SK-N-SH treated with all-trans-retinoic acid at 6 μM for 48 hours (cell line): Measurements from ENCODE around the gene LRRC4B.

Source experiments
- ATAC-seq: fragments of 200-7000 bp; cut with Tn5 transposase; 3 replicates; pipeline ENCODE4 v1.9.1; 2020; ENCODE audit warnings: mild to moderate bottlenecking, moderate library complexity
- ARNTL ChIP-seq: fragments of 450-650 bp; formaldehyde crosslinking; IDR thresholded peaks from 2 replicates; pipeline ENCODE4 v1.5.0; 2020; ENCODE audit warnings: low read depth, mild to moderate bottlenecking, moderate library complexity, borderline replicate concordance
- BACH2 ChIP-seq: fragments of 250-450 bp; sonication (Bioruptor Pico); IDR thresholded peaks from 2 replicates; pipeline ENCODE4 v1.9.0; 2021; ENCODE audit warnings: mild to moderate bottlenecking, borderline replicate concordance
- CSDC2 ChIP-seq: fragments of 250-450 bp; sonication (Bioruptor Pico); IDR thresholded peaks from 2 replicates; pipeline ENCODE4 v1.5.0; 2020; ENCODE audit warnings: mild to moderate bottlenecking, moderate library complexity
- ESRRG ChIP-seq: fragments of 250-450 bp; sonication (Bioruptor Pico); IDR thresholded peaks from 2 replicates; pipeline ENCODE4 v1.6.1; 2021; ENCODE audit warnings: mild to moderate bottlenecking
- ISL1 ChIP-seq: fragments of 250-450 bp; sonication (Bioruptor Pico); IDR thresholded peaks from 2 replicates; pipeline ENCODE4 v2.1.2; 2022; ENCODE audit warnings: mild to moderate bottlenecking, moderate library complexity
- OSR1 ChIP-seq: fragments of 250-450 bp; sonication (Bioruptor Pico); IDR thresholded peaks from 2 replicates; pipeline ENCODE4 v1.8.0; 2022; ENCODE audit warnings: moderate library complexity, mild to moderate bottlenecking, inconsistent platforms
- SNAI2 ChIP-seq: fragments of 250-450 bp; sonication (Bioruptor Pico); IDR thresholded peaks from 2 replicates; pipeline ENCODE4 v1.5.0; 2020; ENCODE audit warnings: mild to moderate bottlenecking, moderate library complexity
- TCF4 ChIP-seq: fragments of 250-450 bp; sonication (Bioruptor Pico); IDR thresholded peaks from 2 replicates; pipeline ENCODE4 v1.8.0; 2021; ENCODE audit warnings: mild to moderate bottlenecking, moderate library complexity, borderline replicate concordance
- TOX ChIP-seq: fragments of 250-450 bp; sonication (Bioruptor Pico); IDR thresholded peaks from 2 replicates; pipeline ENCODE4 v1.8.0; 2021; ENCODE audit warnings: mild to moderate bottlenecking, moderate library complexity, borderline replicate concordance
- ZC3H10 ChIP-seq: fragments of 250-450 bp; sonication (Bioruptor Pico); IDR thresholded peaks from 2 replicates; pipeline ENCODE4 v1.5.1; 2021; ENCODE audit warnings: mild to moderate bottlenecking, moderate library complexity
- ZFP3 ChIP-seq: fragments of 250-450 bp; sonication (Bioruptor Pico); IDR thresholded peaks from 2 replicates; pipeline ENCODE4 v1.5.0; 2020; ENCODE audit warnings: mild to moderate bottlenecking, moderate library complexity
- ZFP30 ChIP-seq: fragments of 450-650 bp; formaldehyde crosslinking; IDR thresholded peaks from 2 replicates; pipeline ENCODE4 v1.5.0; 2022; ENCODE audit warnings: mild to moderate bottlenecking, moderate library complexity
- ZNF565 ChIP-seq: fragments of 450-650 bp; formaldehyde crosslinking; conservative IDR thresholded peaks from 2 replicates; pipeline ENCODE4 v1.5.0; 2020; ENCODE audit warnings: low read depth, mild to moderate bottlenecking, moderate library complexity
- ZNF70 ChIP-seq: fragments of 450-650 bp; formaldehyde crosslinking; IDR thresholded peaks from 2 replicates; pipeline ENCODE4 v1.5.0; 2020; ENCODE audit warnings: mild to moderate bottlenecking, moderate library complexity
- ZNF8 ChIP-seq: fragments of 450-650 bp; formaldehyde crosslinking; IDR thresholded peaks from 2 replicates; pipeline ENCODE4 v1.5.0; 2020; ENCODE audit warnings: mild to moderate bottlenecking, moderate library complexity
- TF ChIP-seq, protein P1 (sequence below): fragments of 250-450 bp; sonication (Bioruptor Pico); IDR thresholded peaks from 2 replicates; pipeline ENCODE4 v1.5.1; 2020; ENCODE audit warnings: low read depth, mild to moderate bottlenecking, moderate library complexity
- TF ChIP-seq, protein P2 (sequence below): fragments of 250-450 bp; sonication (Bioruptor Pico); IDR thresholded peaks from 2 replicates; pipeline ENCODE4 v1.8.0; 2020; ENCODE audit warnings: mild to moderate bottlenecking, moderate library complexity, borderline replicate concordance
- TF ChIP-seq, protein P3 (sequence below): fragments of 250-450 bp; sonication (Bioruptor Pico); IDR thresholded peaks from 2 replicates; pipeline ENCODE4 v1.5.1; 2021; ENCODE audit warnings: mild to moderate bottlenecking, moderate library complexity
- TF ChIP-seq, protein P4 (sequence below): fragments of 250-450 bp; sonication (Bioruptor Pico); IDR thresholded peaks from 2 replicates; pipeline ENCODE4 v1.5.0; 2020; ENCODE audit warnings: mild to moderate bottlenecking, moderate library complexity

Gene LRRC4B

DNA sequence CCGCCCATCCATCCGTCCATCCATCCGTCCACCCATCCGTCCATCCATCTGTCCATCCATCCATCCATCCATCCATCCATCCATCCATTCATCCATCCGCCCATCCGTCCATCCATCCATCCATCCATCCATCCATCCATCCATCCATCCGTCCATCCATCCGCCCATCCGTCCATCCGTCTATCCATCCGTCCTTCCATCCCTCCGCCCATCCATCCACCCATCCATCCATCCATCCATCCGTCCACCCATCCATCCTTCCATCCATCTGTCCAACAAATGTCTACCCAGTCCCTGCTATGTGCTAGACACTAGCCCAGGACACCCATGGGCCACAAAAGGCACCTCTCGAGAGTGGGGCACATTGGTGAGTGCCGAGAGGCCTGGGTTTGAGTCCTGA lies 15.7 kb downstream of the LRRC4B start:
- no peak for ATAC-seq
- TF ChIP-seq ZC3H10 (no peak), TOX (no peak)
- TF ChIP-seq, protein P1, sequence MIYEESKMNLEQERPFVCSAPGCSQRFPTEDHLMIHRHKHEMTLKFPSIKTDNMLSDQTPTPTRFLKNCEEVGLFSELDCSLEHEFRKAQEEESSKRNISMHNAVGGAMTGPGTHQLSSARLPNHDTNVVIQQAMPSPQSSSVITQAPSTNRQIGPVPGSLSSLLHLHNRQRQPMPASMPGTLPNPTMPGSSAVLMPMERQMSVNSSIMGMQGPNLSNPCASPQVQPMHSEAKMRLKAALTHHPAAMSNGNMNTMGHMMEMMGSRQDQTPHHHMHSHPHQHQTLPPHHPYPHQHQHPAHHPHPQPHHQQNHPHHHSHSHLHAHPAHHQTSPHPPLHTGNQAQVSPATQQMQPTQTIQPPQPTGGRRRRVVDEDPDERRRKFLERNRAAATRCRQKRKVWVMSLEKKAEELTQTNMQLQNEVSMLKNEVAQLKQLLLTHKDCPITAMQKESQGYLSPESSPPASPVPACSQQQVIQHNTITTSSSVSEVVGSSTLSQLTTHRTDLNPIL (CRISPR knock-in tag), result no peak

DNA sequence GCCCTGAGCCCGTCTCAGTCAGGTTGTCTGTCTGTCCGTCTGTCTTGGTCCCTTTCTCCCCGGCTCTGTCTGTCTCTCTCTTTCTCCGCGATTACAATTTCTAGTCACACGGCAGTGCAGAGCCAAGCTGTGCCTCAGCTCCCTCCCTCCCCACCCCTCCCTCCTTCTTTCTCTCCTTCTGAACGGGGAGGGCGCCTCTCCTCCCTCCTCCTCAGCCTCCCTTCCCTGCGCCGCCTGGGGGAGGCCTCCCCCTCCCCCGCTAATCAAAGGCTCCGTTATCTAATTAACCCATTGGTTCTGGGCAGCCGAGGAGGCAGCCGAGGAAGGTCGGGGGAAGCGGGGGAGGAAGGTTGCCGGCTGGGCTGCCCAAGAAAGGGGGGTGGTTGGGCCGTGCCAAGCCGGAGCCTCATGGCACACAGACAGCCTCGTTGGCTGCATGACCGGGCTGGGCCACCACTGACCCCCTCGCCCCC lies 16.5 kb downstream of the LRRC4B start:
- TF ChIP-seq ZNF565 (CRISPR knock-in tag), result no peak
- TF ChIP-seq, protein P2, sequence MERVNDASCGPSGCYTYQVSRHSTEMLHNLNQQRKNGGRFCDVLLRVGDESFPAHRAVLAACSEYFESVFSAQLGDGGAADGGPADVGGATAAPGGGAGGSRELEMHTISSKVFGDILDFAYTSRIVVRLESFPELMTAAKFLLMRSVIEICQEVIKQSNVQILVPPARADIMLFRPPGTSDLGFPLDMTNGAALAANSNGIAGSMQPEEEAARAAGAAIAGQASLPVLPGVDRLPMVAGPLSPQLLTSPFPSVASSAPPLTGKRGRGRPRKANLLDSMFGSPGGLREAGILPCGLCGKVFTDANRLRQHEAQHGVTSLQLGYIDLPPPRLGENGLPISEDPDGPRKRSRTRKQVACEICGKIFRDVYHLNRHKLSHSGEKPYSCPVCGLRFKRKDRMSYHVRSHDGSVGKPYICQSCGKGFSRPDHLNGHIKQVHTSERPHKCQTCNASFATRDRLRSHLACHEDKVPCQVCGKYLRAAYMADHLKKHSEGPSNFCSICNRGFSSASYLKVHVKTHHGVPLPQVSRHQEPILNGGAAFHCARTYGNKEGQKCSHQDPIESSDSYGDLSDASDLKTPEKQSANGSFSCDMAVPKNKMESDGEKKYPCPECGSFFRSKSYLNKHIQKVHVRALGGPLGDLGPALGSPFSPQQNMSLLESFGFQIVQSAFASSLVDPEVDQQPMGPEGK, result peak; percentile 42; the same call in 1 of the 2 replicates
- ATAC-seq, result no peak

DNA sequence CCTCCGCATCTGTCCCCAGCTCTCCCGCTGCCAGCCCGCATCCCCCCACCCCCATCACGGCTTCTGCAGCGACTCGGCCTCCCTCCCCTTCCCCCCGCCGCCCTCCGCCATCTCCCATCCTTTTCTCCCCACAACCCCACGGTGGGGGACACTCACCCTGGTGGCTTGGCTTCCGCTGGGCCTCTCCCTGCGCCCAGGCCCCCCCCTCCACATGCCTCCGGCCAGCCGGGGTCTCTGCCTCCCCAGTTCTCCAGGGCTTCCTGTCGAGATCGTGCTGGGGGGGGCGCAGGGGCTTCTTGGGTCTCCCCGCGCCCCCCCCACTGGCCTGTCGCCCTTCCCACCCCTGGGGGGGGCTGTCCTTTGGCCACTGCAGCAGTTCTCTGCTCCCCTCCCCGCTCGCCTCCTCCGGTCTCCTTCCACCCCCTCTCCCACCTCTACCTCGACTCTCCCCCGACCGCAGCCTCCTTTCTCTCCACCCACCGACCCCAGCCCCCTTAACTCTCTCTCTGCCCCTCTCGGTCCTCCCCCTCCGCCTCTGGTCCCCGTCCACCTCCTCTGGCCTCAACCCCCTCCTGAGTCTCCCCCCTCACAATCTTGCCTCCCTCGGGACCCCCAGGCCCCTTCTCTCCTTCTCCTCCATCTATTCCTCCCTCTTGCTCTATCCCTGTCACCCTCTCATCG lies 17.1 kb downstream of the LRRC4B start:
- no peak for ATAC-seq
- TF ChIP-seq, protein P3, sequence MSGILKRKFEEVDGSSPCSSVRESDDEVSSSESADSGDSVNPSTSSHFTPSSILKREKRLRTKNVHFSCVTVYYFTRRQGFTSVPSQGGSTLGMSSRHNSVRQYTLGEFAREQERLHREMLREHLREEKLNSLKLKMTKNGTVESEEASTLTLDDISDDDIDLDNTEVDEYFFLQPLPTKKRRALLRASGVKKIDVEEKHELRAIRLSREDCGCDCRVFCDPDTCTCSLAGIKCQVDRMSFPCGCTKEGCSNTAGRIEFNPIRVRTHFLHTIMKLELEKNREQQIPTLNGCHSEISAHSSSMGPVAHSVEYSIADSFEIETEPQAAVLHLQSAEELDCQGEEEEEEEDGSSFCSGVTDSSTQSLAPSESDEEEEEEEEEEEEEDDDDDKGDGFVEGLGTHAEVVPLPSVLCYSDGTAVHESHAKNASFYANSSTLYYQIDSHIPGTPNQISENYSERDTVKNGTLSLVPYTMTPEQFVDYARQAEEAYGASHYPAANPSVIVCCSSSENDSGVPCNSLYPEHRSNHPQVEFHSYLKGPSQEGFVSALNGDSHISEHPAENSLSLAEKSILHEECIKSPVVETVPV (CRISPR knock-in tag), result no peak
- no peak for TF ChIP-seq BACH2 (CRISPR knock-in tag)
- TF ChIP-seq ZC3H10, result no peak
- TF ChIP-seq, protein P1 (CRISPR knock-in tag), result no peak
- no peak for TF ChIP-seq ISL1 (CRISPR knock-in tag)
- no peak for TF ChIP-seq SNAI2 (CRISPR knock-in tag)
- no peak for TF ChIP-seq ZFP3 (CRISPR knock-in tag)
- no peak for TF ChIP-seq ARNTL
- no peak for TF ChIP-seq OSR1
- no peak for TF ChIP-seq CSDC2
- no peak for TF ChIP-seq TCF4 (CRISPR knock-in tag)
- TF ChIP-seq, protein P4, sequence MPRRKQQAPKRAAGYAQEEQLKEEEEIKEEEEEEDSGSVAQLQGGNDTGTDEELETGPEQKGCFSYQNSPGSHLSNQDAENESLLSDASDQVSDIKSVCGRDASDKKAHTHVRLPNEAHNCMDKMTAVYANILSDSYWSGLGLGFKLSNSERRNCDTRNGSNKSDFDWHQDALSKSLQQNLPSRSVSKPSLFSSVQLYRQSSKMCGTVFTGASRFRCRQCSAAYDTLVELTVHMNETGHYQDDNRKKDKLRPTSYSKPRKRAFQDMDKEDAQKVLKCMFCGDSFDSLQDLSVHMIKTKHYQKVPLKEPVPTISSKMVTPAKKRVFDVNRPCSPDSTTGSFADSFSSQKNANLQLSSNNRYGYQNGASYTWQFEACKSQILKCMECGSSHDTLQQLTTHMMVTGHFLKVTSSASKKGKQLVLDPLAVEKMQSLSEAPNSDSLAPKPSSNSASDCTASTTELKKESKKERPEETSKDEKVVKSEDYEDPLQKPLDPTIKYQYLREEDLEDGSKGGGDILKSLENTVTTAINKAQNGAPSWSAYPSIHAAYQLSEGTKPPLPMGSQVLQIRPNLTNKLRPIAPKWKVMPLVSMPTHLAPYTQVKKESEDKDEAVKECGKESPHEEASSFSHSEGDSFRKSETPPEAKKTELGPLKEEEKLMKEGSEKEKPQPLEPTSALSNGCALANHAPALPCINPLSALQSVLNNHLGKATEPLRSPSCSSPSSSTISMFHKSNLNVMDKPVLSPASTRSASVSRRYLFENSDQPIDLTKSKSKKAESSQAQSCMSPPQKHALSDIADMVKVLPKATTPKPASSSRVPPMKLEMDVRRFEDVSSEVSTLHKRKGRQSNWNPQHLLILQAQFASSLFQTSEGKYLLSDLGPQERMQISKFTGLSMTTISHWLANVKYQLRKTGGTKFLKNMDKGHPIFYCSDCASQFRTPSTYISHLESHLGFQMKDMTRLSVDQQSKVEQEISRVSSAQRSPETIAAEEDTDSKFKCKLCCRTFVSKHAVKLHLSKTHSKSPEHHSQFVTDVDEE (CRISPR knock-in tag), result no peak
- TF ChIP-seq ZFP30 (CRISPR knock-in tag), result no peak
- no peak for TF ChIP-seq ESRRG (CRISPR knock-in tag)
- no peak for TF ChIP-seq ZNF70
- no peak for TF ChIP-seq TOX
- no peak for TF ChIP-seq ZNF8 (CRISPR knock-in tag)
- no peak for TF ChIP-seq ZNF565 (CRISPR knock-in tag)

DNA sequence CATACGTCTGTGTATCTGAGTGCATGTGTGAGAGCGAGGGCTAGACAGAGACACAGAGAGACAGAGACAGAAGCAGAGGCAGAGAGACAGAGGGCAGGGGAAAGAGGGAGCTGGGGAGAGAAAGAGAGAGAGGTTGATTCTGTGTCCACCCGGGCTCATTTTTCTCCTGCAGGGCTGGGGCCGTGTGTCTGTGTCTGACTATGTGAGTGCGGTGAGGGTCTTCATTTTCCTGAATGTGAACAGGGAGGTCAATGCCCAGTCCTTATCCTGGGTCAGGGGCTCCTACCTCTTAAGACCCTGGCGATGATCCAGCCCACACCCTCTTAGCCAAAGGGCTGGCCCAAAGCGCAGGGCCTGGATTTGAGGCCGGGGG lies 17.7 kb downstream of the LRRC4B start:
- ATAC-seq, result no peak
- TF ChIP-seq, protein P4 (CRISPR knock-in tag), result no peak
- TF ChIP-seq TOX (no peak), ZNF70 (no peak)
